Nephron progenitor cell (in vitro differentiated cells): ENCODE measurements around the gene TBC1D22A.

Source experiments
- DNase-seq: peaks from one replicate; pipeline ENCODE4 v3.0.0; 2021
- H3K27ac Mint-ChIP-seq: 2 replicates; pipeline ENCODE4 v1.8.0; 2021; ENCODE audit warnings: mild to moderate bottlenecking, moderate library complexity, mixed read lengths
- H3K27me3 Mint-ChIP-seq: 2 replicates; pipeline ENCODE4 v1.8.0; 2021; ENCODE audit warnings: mild to moderate bottlenecking, low read depth, mixed read lengths; ENCODE audit not compliant: poor library complexity
- H3K36me3 Mint-ChIP-seq: 2 replicates; pipeline ENCODE4 v1.8.0; 2021; ENCODE audit warnings: low read depth, mixed read lengths
- H3K4me1 Mint-ChIP-seq: 2 replicates; pipeline ENCODE4 v1.8.0; 2021; ENCODE audit warnings: mixed read lengths
- H3K4me3 Mint-ChIP-seq: 2 replicates; pipeline ENCODE4 v1.8.0; 2021; ENCODE audit warnings: mild to moderate bottlenecking, moderate library complexity, mixed read lengths
- H3K9me3 Mint-ChIP-seq: 2 replicates; pipeline ENCODE4 v1.8.0; 2021; ENCODE audit warnings: mild to moderate bottlenecking, moderate library complexity, mixed read lengths
- TF ChIP-seq, protein P1 (sequence below): fragments of 200-600 bp; sonication (generic); IDR thresholded peaks from 2 replicates; pipeline ENCODE4 v1.5.0; 2021; ENCODE audit warnings: antibody characterized with exemption

The TBC1D22A gene

DNA sequence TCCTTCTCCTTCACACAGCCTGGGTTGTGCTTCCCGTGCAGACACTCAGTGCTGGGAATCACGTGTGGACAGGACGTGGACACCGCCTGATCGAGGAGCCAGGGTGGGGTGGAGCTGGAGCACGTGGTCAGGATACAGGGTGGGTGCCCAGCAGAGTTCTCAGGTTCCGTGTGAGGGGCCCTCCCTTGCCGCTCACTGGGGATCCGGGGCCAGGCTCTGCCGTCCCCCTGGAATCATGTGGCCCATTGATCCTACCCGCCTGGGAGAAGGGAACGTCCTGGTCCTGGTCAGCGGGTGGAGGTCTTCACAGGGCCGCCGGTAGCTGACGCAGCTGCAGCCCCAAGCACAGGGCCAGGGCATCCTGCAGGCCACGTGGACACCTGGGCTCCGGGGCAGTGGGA, 397.7 kb downstream of the TBC1D22A start:
- no peak overlapping the region for H3K4me3 Mint-ChIP-seq
- peaks cover 54% of the 10 kb centered on the region for H3K4me1 Mint-ChIP-seq
- H3K27ac Mint-ChIP-seq: no peak overlapping the region
- H3K9me3 Mint-ChIP-seq: no peaks in the 10 kb centered on the region
- no peaks in the 10 kb centered on the region for H3K36me3 Mint-ChIP-seq
- TF ChIP-seq, protein P1, sequence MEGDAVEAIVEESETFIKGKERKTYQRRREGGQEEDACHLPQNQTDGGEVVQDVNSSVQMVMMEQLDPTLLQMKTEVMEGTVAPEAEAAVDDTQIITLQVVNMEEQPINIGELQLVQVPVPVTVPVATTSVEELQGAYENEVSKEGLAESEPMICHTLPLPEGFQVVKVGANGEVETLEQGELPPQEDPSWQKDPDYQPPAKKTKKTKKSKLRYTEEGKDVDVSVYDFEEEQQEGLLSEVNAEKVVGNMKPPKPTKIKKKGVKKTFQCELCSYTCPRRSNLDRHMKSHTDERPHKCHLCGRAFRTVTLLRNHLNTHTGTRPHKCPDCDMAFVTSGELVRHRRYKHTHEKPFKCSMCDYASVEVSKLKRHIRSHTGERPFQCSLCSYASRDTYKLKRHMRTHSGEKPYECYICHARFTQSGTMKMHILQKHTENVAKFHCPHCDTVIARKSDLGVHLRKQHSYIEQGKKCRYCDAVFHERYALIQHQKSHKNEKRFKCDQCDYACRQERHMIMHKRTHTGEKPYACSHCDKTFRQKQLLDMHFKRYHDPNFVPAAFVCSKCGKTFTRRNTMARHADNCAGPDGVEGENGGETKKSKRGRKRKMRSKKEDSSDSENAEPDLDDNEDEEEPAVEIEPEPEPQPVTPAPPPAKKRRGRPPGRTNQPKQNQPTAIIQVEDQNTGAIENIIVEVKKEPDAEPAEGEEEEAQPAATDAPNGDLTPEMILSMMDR: no peak
- no peak for DNase-seq
- H3K27me3 Mint-ChIP-seq: no peaks in the 10 kb centered on the region

DNA sequence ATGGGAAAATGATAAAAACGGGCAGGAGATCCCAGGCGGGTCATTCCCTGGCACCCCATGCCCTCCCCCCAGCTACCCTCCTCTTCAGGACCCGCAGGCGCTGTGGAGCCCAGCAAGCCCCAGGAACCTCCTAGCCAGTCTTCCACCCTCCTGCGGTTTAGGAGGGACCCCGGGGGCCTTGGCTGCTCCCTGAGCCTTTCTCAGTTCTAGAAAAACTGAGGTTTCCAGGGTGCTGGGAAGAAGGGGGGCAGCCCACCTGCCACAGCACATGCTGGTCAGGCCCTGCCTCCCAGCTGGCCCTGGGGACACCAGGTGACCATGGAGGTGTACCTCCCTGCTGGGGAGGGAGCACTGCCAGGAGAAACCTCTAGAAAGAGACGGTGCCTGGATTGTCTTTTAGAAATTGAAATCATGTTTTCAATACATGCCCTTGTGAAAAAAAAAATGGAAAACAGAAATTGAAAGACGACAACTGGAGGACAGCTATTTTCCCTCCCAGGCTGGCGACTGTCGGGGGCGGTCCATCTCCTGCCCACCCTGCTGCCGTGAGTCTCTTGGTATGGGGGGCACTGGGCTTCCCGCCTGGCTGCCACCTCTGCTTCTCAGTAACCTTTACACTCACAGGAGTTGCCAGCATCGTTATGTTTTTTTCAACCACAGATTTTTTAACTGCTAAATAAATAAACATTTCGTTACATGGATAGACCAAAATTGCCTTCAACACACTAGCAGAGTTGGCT, 398.5 kb downstream of the TBC1D22A start:
- DNase-seq: no peak
- no peaks in the 10 kb centered on the region for H3K27me3 Mint-ChIP-seq
- TF ChIP-seq, protein P1: no peak
- H3K27ac Mint-ChIP-seq: no peak overlapping the region
- H3K9me3 Mint-ChIP-seq: no peaks in the 10 kb centered on the region
- no peaks in the 10 kb centered on the region for H3K36me3 Mint-ChIP-seq
- no peak overlapping the region for H3K4me3 Mint-ChIP-seq
- peaks cover 57% of the 10 kb centered on the region for H3K4me1 Mint-ChIP-seq

DNA sequence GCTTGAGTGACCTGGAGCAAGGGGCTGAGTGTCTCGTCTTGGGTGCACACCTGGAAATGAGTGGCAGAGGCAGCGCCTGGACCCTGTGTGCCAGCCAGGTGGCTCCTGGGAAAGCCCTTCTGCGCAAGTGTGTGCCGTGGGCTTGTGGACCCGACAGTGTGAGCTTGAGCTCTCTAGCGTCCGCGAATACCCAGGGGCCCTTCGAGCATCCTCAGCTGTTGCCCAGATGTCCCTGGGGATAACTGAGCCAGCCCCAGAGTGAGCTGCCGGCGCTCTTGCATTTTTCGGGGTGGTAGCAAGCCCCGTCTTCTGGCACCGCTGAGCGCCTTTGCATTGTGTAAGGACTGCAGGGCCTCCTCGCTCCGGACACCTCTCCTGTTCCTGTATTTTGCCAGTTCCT, 399.2 kb downstream of the TBC1D22A start:
- no peaks in the 10 kb centered on the region for H3K9me3 Mint-ChIP-seq
- TF ChIP-seq, protein P1: no peak
- peaks cover 57% of the 10 kb centered on the region for H3K4me1 Mint-ChIP-seq
- H3K27ac Mint-ChIP-seq: no peak overlapping the region
- H3K27me3 Mint-ChIP-seq: no peaks in the 10 kb centered on the region
- H3K4me3 Mint-ChIP-seq: no peak overlapping the region
- DNase-seq: no peak
- no peaks in the 10 kb centered on the region for H3K36me3 Mint-ChIP-seq

DNA sequence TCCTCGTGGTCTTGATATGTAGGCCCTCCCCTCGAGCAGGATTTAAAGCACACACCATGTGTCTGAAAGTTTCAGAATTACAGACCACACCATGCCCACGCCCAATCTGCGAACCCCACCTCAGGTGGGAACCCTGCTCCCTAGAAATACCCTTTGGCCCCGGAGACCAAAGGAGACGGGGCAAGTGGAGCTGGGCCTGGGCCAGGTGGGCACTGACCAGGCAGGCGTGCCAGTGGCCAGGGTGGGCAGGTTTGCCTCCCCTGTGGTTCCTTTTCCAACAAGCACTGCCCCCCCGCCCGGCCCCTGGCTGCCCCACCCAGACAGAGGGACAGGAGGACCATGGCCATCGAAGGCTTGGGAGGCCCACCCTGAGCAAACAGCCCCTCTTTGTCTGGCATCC, 400.4 kb downstream of the TBC1D22A start:
- peaks cover 10% of the 10 kb centered on the region for H3K36me3 Mint-ChIP-seq
- peaks cover 49% of the 10 kb centered on the region for H3K4me1 Mint-ChIP-seq
- no peaks in the 10 kb centered on the region for H3K27me3 Mint-ChIP-seq
- H3K4me3 Mint-ChIP-seq: no peak overlapping the region
- H3K9me3 Mint-ChIP-seq: peaks cover 6% of the 10 kb centered on the region
- TF ChIP-seq, protein P1: no peak
- DNase-seq: no peak
- H3K27ac Mint-ChIP-seq: no peak overlapping the region

DNA sequence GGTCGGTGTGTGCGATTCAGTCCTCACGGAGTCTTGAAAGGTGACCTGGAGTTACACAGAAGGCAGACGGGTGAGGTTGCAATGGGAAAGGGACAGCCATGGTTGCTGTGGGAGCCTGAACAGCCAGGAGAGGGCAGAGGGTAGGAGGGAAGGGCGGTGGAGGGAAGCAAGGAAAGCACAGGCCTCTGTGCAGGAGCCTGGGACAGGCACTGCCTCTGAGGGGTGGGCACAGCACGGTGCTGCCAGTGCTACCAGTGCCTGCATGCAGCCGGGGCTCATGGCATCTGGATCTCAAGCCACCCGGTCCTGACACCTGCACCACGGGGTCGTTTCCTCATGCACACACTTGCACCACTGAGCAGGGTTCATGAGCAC, 401.0 kb downstream of the TBC1D22A start:
- Mint-ChIP-seq H3K4me1 (peaks cover 44% of the 10 kb centered on the region), H3K9me3 (peaks cover 6% of the 10 kb centered on the region), H3K36me3 (peaks cover 12% of the 10 kb centered on the region), H3K4me3 (no peak overlapping the region), H3K27ac (no peak overlapping the region), H3K27me3 (no peaks in the 10 kb centered on the region)
- DNase-seq: no peak
- TF ChIP-seq, protein P1: no peak

DNA sequence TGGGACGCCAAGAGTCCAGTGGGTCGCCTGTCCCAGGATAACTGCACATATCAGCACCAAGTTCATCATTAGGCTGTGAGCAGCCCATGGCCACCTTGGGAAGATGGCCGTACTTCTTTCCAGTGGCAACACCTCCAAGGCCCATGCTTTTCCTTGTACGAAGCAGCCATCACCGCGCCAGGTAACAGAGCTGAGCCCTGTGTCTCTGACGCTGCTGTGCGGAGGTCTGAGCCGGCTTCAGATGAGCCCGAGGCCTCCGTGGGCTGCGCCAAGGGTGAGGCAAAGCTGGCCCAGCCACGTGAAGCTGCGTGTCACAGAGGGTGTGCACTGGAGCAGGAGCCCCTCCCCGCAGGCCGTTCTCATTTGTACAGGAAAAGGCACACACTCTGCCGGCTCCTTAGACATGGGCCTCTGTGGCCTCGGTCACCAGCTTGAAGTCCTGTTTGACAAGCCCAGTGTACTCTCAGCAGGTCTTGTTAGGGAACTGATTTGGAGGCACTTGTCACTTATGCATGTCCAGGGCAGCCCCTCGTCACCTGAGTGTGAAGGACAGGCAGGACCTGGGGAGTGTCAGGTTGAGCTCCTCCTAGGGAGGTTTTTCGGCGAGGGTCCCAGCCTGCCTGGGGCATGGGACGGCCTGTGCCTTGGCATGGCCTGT, 401.5 kb downstream of the TBC1D22A start:
- peaks cover 12% of the 10 kb centered on the region for H3K36me3 Mint-ChIP-seq
- peaks cover 44% of the 10 kb centered on the region for H3K4me1 Mint-ChIP-seq
- no peaks in the 10 kb centered on the region for H3K27me3 Mint-ChIP-seq
- DNase-seq: no peak
- H3K27ac Mint-ChIP-seq: peak overlapping the region; percentile 90
- H3K9me3 Mint-ChIP-seq: peaks cover 6% of the 10 kb centered on the region
- H3K4me3 Mint-ChIP-seq: no peak overlapping the region
- TF ChIP-seq, protein P1: no peak
